NB4 (cell line): ENCODE measurements around the gene C6orf58.

Experiments used
- DNase-seq: peaks from one replicate; pipeline ENCODE4 v3.0.0; 2010; ENCODE audit warnings: low read depth
- H3K4me3 ChIP-seq: one replicate; pipeline ENCODE4 v1.5.1; 2011; ENCODE audit warnings: mild to moderate bottlenecking, low read depth, low read length, moderate library complexity
- CTCF ChIP-seq: IDR thresholded peaks from one replicate; pipeline ENCODE4 v1.5.1; 2012; ENCODE audit warnings: low read depth, low read length
- MYC ChIP-seq: IDR thresholded peaks from 2 replicates; pipeline ENCODE4 v1.6.1; 2011; ENCODE audit warnings: low read depth, low read length
- POLR2A ChIP-seq: IDR thresholded peaks from 2 replicates; pipeline ENCODE4 v1.6.1; 2011; ENCODE audit warnings: mild to moderate bottlenecking; ENCODE audit not compliant: insufficient read length; ENCODE audit errors: extremely low read depth
- TF ChIP-seq, protein P1 (sequence below): IDR thresholded peaks from 2 replicates; pipeline ENCODE4 v1.6.1; 2011; ENCODE audit warnings: low read depth, low read length

C6orf58 gene

GRCh38 chr6:127582777-127583462, 5.9 kb downstream of the C6orf58 start:
- no peak overlapping the region for H3K4me3 ChIP-seq
- no peak for DNase-seq
- TF ChIP-seq CTCF (no peak), MYC (no peak), POLR2A (no peak)
- TF ChIP-seq, protein P1, sequence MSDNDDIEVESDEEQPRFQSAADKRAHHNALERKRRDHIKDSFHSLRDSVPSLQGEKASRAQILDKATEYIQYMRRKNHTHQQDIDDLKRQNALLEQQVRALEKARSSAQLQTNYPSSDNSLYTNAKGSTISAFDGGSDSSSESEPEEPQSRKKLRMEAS, result no peak

GRCh38 chr6:127585123-127585522, 8.1 kb downstream of the C6orf58 start:
- no peak overlapping the region for H3K4me3 ChIP-seq
- no peak for DNase-seq
- TF ChIP-seq MYC (no peak), CTCF (no peak), POLR2A (no peak)
- TF ChIP-seq, protein P1, result no peak

- TF ChIP-seq MYC (no peak), POLR2A (no peak), CTCF (no peak)
- TF ChIP-seq, protein P1, result no peak
- peak; percentile 4 for DNase-seq
- H3K4me3 ChIP-seq, result no peak overlapping the region
Observed at GRCh38 chr6:127586372-127586771, 9.4 kb downstream of the C6orf58 start.

- DNase-seq, result no peak
- no peak for TF ChIP-seq POLR2A
- TF ChIP-seq, protein P1, result no peak
- no peak for TF ChIP-seq CTCF
- TF ChIP-seq MYC, result no peak
Observed at GRCh38 chr6:127587875-127588274, 10.9 kb downstream of the C6orf58 start.

DNA sequence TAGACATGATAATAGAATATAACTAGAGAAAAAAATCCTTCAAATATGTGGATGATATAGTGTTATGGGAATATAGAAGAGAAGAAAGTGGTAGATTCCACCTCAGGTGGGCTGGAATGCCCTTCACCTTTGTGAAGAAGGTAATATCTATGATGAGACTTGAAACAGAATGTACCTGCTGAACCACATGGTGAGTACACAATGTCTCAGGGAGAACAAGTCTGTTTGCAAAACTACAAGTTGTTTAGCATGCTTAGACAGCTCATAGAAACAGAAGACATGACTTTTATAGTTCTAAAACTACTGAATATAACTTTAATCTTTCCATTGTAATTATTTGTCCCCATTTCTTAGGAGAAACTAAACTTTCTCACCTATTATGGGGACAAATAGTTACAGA, 12.2 kb downstream of the C6orf58 start:
- no peak overlapping the region for H3K4me3 ChIP-seq
- no peak for DNase-seq
- TF ChIP-seq CTCF, result no peak
- no peak for TF ChIP-seq MYC
- TF ChIP-seq POLR2A, result no peak
- TF ChIP-seq, protein P1, result no peak

More at GRCh38 chr6:127587875-127588274, 10.9 kb downstream of the C6orf58 start:
- H3K4me3 ChIP-seq, result no peak overlapping the region

- TF ChIP-seq, protein P1, result no peak
- TF ChIP-seq POLR2A, result no peak
- H3K4me3 ChIP-seq, result no peak overlapping the region
- DNase-seq, result no peak
Observed at GRCh38 chr6:127590344-127590743, 13.4 kb downstream of the C6orf58 start.
